HepG2 (cell line): Measurements from ENCODE around the gene GAS2. TPM values are rescaled to one million over a fixed set of nuclear protein-coding genes. Genes with fewer than 3 reads are reported as not detected.

Experiments used
- ATAC-seq: fragments of 200-7000 bp; cut with Tn5 transposase; 3 replicates; pipeline ENCODE4 v1.9.1; 2020; ENCODE audit warnings: mild to moderate bottlenecking, moderate library complexity
- BruUV-seq: library from RNA; stranded (reverse); fragments of 400-500 nt; replicated peaks from 2 replicates; lab custom pipeline; 2021; lab: Mats Ljungman, UMichigan
- CTCF ChIA-PET: fragments of 300-600 bp; formaldehyde crosslinking; extraction: SDS; loops from one replicate; lab custom pipeline; 2021; ENCODE audit warnings: low total read pairs, inconsistent platforms, low intra/inter-chr PET ratio; lab: Yijun Ruan, JAX
- POLR2A ChIA-PET: fragments of 350-600 bp; sonication (Branson Sonifier 250); formaldehyde crosslinking; loops from one replicate; lab custom pipeline; 2020; ENCODE audit warnings: antibody characterized with exemption, inconsistent platforms; lab: Yijun Ruan, JAX
- DNase-seq: peaks from one replicate; pipeline ENCODE4 v3.0.0-alpha.2; 2015; ENCODE audit warnings: low spot score
- FAIRE-seq: peaks from 3 replicates; lab custom pipeline; 2011; peaks lifted over from hg19 to GRCh38; lab: Jason Lieb, UNC
- H2AFZ ChIP-seq: one replicate; pipeline ENCODE4 v1.6.1; 2011; ENCODE audit warnings: low read length, inconsistent platforms
- H3K27ac ChIP-seq: fragments of 300-600 bp; 3 replicates; pipeline ENCODE4 v1.8.0; 2011; ENCODE audit warnings: mixed run types, mild to moderate bottlenecking, mixed read lengths, low read length, inconsistent platforms; ENCODE audit not compliant: insufficient read depth; ENCODE audit errors: extremely low read length
- H3K27me3 ChIP-seq, 2 experiments: fragments of 200-600 bp in 1 of 2; 2 replicates in 1 of 2; 3 replicates in 1 of 2; pipeline versions ENCODE4 v1.6.0 to v1.8.0; 2011; ENCODE audit warnings: low read length in 2 of 2, mild to moderate bottlenecking in 2 of 2, moderate library complexity in 2 of 2, inconsistent platforms in 1 of 2; ENCODE audit not compliant: insufficient read depth in 2 of 2, control insufficient read depth in 1 of 2
- H3K36me3 ChIP-seq, 2 experiments: fragments of 200-600 bp in 1 of 2; replicated peaks in 1 of 2; 2 replicates in 1 of 2; 3 replicates in 1 of 2; pipeline versions ENCODE4 v1.5.1 to v1.8.0; 2011; ENCODE audit warnings: low read length in 2 of 2, inconsistent platforms in 1 of 2; ENCODE audit not compliant: insufficient read depth in 2 of 2, control insufficient read depth in 1 of 2
- H3K4me1 ChIP-seq: 2 replicates; pipeline ENCODE4 v1.5.1; 2012; ENCODE audit warnings: low read length, inconsistent platforms; ENCODE audit not compliant: insufficient read depth
- H3K4me2 ChIP-seq: 2 replicates; pipeline ENCODE4 v1.6.0; 2011; ENCODE audit warnings: low read depth, low read length, inconsistent platforms
- H3K4me3 ChIP-seq, 3 experiments: fragments of 200-600 bp in 1 of 3; sonication (generic), shearing (Covaris generic) in 1 of 3; replicated peaks in 1 of 3; 2 replicates each; pipeline ENCODE4 v1.5.1; 2011 to 2016; ENCODE audit warnings: low read length in 3 of 3, inconsistent platforms in 2 of 3, low read depth in 2 of 3, mild to moderate bottlenecking in 2 of 3, control low read depth in 1 of 3, mixed read lengths in 1 of 3; ENCODE audit not compliant: insufficient read depth in 1 of 3
- H3K79me2 ChIP-seq: one replicate; pipeline ENCODE4 v1.6.1; 2011; ENCODE audit warnings: low read length, inconsistent platforms; ENCODE audit not compliant: insufficient read depth
- H3K9ac ChIP-seq: 2 replicates; pipeline ENCODE4 v1.6.0; 2011; ENCODE audit warnings: mild to moderate bottlenecking, low read depth, low read length, inconsistent platforms; ENCODE audit not compliant: insufficient read depth
- H3K9me3 ChIP-seq: 2 replicates; pipeline ENCODE4 v1.5.1; 2012; ENCODE audit warnings: mild to moderate bottlenecking, low read length
- H4K20me1 ChIP-seq: 2 replicates; pipeline ENCODE4 v1.6.0; 2011; ENCODE audit warnings: inconsistent platforms, mild to moderate bottlenecking, low read length, moderate library complexity; ENCODE audit not compliant: insufficient read depth
- FOXP4 ChIP-seq: sonication (generic); formaldehyde crosslinking; IDR thresholded peaks from 2 replicates; pipeline ENCODE4 v1.4.0; 2020; ENCODE audit warnings: missing genetic modification reagents
- IKZF1 ChIP-seq: fragments of 450-650 bp; IDR thresholded peaks from 2 replicates; pipeline ENCODE4 v1.7.1; 2016
- JUN ChIP-seq: sonication (generic); formaldehyde crosslinking; IDR thresholded peaks from 2 replicates; pipeline ENCODE4 v1.4.0; 2020; ENCODE audit warnings: mild to moderate bottlenecking, missing genetic modification reagents
- KLF9 ChIP-seq: IDR thresholded peaks from 2 replicates; pipeline ENCODE4 v1.6.1; 2016; ENCODE audit warnings: low read depth
- KMT2B ChIP-seq: IDR thresholded peaks from 2 replicates; pipeline ENCODE4 v1.6.1; 2016; ENCODE audit warnings: missing genetic modification reagents, missing compliant biosample characterization
- POLR2A ChIP-seq, 2 experiments: IDR thresholded peaks; 2 replicates each; pipeline ENCODE4 v1.6.1; 2011; ENCODE audit warnings: low read depth in 2 of 2, low read length in 2 of 2, mild to moderate bottlenecking in 1 of 2, moderate library complexity in 1 of 2; ENCODE audit not compliant: insufficient read depth in 1 of 2
- PRDM15 ChIP-seq: sonication (generic); formaldehyde crosslinking; IDR thresholded peaks from 2 replicates; pipeline ENCODE4 v1.4.0; 2020; ENCODE audit warnings: missing genetic modification reagents
- SYNCRIP ChIP-seq: fragments of 200-400 bp; formaldehyde crosslinking; IDR thresholded peaks from 2 replicates; pipeline ENCODE4 v1.6.1; 2018; ENCODE audit warnings: mild to moderate bottlenecking, low read depth, low read length; ENCODE audit not compliant: insufficient read depth
- THAP9 ChIP-seq: sonication (generic); formaldehyde crosslinking; IDR thresholded peaks from 2 replicates; pipeline ENCODE4; 2020; ENCODE audit warnings: missing genetic modification reagents, mild to moderate bottlenecking, borderline replicate concordance
- ZBTB1 ChIP-seq: sonication (generic); formaldehyde crosslinking; IDR thresholded peaks from 2 replicates; pipeline ENCODE4 v1.4.0; 2020; ENCODE audit warnings: missing genetic modification reagents, borderline replicate concordance
- ZNF234 ChIP-seq: sonication (generic); formaldehyde crosslinking; conservative IDR thresholded peaks from 2 replicates; pipeline ENCODE4 v1.5.1; 2020; ENCODE audit warnings: mild to moderate bottlenecking, missing genetic modification reagents
- ZNF350 ChIP-seq: sonication (generic); formaldehyde crosslinking; IDR thresholded peaks from 2 replicates; pipeline ENCODE4 v1.4.0; 2020; ENCODE audit warnings: mild to moderate bottlenecking, low read depth, missing genetic modification reagents, borderline replicate concordance
- ZNF446 ChIP-seq: sonication (generic); formaldehyde crosslinking; IDR thresholded peaks from 2 replicates; pipeline ENCODE4 v1.5.0; 2020; ENCODE audit warnings: mild to moderate bottlenecking, missing genetic modification reagents
- ZNF598 ChIP-seq: sonication (generic); formaldehyde crosslinking; IDR thresholded peaks from 2 replicates; pipeline ENCODE4 v1.5.1; 2020; ENCODE audit warnings: mild to moderate bottlenecking, missing genetic modification reagents, borderline replicate concordance
- ZNF710 ChIP-seq: sonication (generic); formaldehyde crosslinking; IDR thresholded peaks from 2 replicates; pipeline ENCODE4 v1.5.0; 2020; ENCODE audit warnings: mild to moderate bottlenecking, missing genetic modification reagents, borderline replicate concordance
- ZNF746 ChIP-seq: sonication (generic); formaldehyde crosslinking; IDR thresholded peaks from 2 replicates; pipeline ENCODE4 v1.8.0; 2022; ENCODE audit warnings: mild to moderate bottlenecking, missing genetic modification reagents
- WGBS: methylation state at CpG from one replicate; pipeline ENCODE4 v1.1.6; 2017; ENCODE audit warnings: low lambda C conversion rate; 5-methylcytosine and 5-hydroxymethylcytosine counted together
- in situ Hi-C: cut with HindIII; loops from 2 replicates; pipeline ENCODE4 v1.10.0; 2017; ENCODE audit warnings: low pct_unique_long_range_greater_than_20kb; ENCODE audit not compliant: extremely low pct_ligation_motif_present
- intact Hi-C: fragments of 100-400 bp; cut with micrococcal nuclease; formaldehyde crosslinking; loops from one replicate; pipeline ENCODE4 v1.10.0; 2022; ENCODE audit not compliant: unreplicated experiment
- polyA plus RNA-seq, 8 experiments: library from polyadenylated mRNA; depleted of rRNA in 3 of 8; stranded (reverse) in 7 of 8; unstranded in 1 of 8; fragments of >200 nt; fragmentation: Illumina TruSeq in 4 of 8; extraction: Trizol in 4 of 8; gene quantifications; 2 replicates each; pipeline versions ENCODE4 v1.2.1 to v1.2.3, GENCODE V29; 2011 to 2016; ENCODE audit warnings: low read depth in 4 of 8, missing spikeins in 1 of 8, mixed read lengths in 1 of 8; ENCODE audit not compliant: insufficient read depth in 1 of 8
- total RNA-seq, 5 experiments: library from RNA; depleted of rRNA; stranded (reverse); fragments of >200 nt; fragmentation: Illumina TruSeq; extraction: Trizol; gene quantifications; 2 replicates each; pipeline ENCODE4 v1.2.3, GENCODE V29; 2016; ENCODE audit warnings: low read depth in 1 of 5

GAS2 gene
- total and polyA plus RNA-seq, 2 of the 13 experiments (the other 11 are each of a cell fraction or from before 2014, with no cell fraction given): 26.0 to 85.1 TPM

GRCh38 chr11:22752908-22753310, 86.5 kb downstream of the GAS2 start:
- H4K20me1 ChIP-seq: no peaks in the 10 kb centered on the region
- H3K4me1 ChIP-seq: no peaks in the 10 kb centered on the region
- no peaks in the 10 kb centered on the region for H3K79me2 ChIP-seq
- DNase-seq (no peak), FAIRE-seq (no peak), ATAC-seq (no peak)
- no peaks in the 10 kb centered on the region for H3K9me3 ChIP-seq
- no peak overlapping the region for H3K9ac ChIP-seq
- no peak overlapping the region for H2AFZ ChIP-seq
- WGBS: 95% methylated on average over 3 of the region's 3 CpGs
- in situ Hi-C loops: no loop called here
- POLR2A ChIA-PET: no interaction called here
- H3K27ac ChIP-seq: no peak overlapping the region
- no peaks in the 10 kb centered on the region for H3K27me3 ChIP-seq
- peaks cover 2 to 19% of the 10 kb centered on the region in 2 experiments; a peak in 4 of 5 replicates for H3K36me3 ChIP-seq
- CTCF ChIA-PET: no interaction called here
- intact Hi-C loops: no loop called here
- no peak overlapping the region for H3K4me2 ChIP-seq
- H3K4me3 ChIP-seq: no peak overlapping the region
- no TSS peak for BruUV-seq
- TF ChIP-seq ZNF710 (CRISPR knock-in tag): no peak
- no peak for TF ChIP-seq POLR2A (IDR thresholded peaks at IDR 0.05; ENCODE audit: insufficient read depth in 1 of 2, low read depth in 2 of 2, low read length in 2 of 2)
- no peak for TF ChIP-seq IKZF1
- TF ChIP-seq SYNCRIP: no peak
- no peak for TF ChIP-seq ZNF234 (CRISPR knock-in tag)
- no peak for TF ChIP-seq FOXP4 (CRISPR knock-in tag)
- no peak for TF ChIP-seq KLF9 (CRISPR knock-in tag)
- no peak for TF ChIP-seq ZNF350 (CRISPR knock-in tag)
- no peak for TF ChIP-seq KMT2B (CRISPR knock-in tag)
- no peak for TF ChIP-seq ZNF446 (CRISPR knock-in tag)
- TF ChIP-seq JUN: no peak
- no peak for TF ChIP-seq ZNF598 (CRISPR knock-in tag)
- TF ChIP-seq ZBTB1: no peak
- TF ChIP-seq THAP9 (CRISPR knock-in tag): no peak
- TF ChIP-seq ZNF746 (CRISPR knock-in tag): no peak
- TF ChIP-seq PRDM15 (CRISPR knock-in tag): no peak
